HG02970 (cell line): ENCODE data around the gene EVI2A.

ENCODE experiments used
- ATAC-seq: cut with Tn5 transposase; IDR thresholded peaks from one replicate; pipeline ENCODE4 v1.9.1; 2021; ENCODE audit warnings: mild to moderate bottlenecking, moderate library complexity, moderate number of reproducible peaks; ENCODE audit not compliant: unreplicated experiment, low FRiP score

EVI2A gene

DNA sequence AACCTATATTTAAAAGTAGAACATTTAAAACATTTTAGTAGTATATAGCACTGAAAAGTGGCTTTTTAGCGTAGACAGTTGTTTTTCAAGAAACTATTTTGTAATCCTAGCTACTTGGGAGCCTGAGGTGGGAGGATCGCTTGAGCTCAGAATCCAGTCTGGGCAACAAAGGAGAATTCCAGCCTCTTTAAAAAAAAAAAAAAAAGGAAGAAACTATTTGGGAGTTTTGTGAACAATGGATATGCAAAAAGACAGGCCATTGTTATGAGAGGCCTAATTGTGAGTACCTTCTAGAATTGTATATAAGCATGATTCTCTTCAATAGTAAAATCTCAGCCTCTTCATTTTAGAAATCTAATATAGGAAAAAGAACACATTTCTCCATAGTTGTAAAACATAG is 42.0 kb downstream of the EVI2A start:
- ATAC-seq = no peak

DNA sequence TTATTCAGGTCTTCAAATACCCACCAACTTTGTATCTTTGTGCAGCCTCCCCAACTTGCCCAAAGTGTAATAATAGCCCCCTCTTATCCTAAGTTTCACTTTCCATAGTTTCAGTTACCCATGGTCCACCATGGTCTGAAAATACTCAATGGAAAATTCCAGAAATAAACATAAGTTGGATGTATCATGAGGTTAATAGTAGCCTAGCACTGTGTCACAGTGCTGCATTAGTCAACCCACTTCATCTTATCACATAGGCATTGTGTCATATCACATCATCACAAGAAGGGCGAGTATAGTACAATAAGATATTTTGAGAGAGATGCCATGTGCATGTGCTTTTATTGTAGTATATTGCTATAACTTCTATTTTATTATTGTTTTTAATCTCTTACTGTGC is 46.3 kb downstream of the EVI2A start:
- ATAC-seq = no peak

DNA sequence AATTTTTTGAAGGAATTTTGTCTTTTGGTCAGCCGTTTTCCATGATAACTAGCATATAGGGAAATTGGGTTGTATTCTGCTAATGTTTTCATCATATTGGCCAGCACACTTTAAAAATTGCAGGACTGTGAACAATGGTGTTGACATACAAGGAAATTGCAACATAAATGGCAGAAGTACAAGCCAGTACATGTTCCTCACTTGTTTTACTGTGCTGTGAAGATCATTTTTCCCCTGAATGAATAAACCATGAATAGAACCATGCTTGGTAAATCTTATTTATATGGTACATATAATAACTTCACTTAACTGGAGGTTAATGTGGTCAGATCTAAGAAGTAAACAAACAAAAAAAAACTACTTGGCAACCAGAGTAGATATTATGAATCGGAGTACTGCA is 47.2 kb downstream of the EVI2A start:
- ATAC-seq = no peak

DNA sequence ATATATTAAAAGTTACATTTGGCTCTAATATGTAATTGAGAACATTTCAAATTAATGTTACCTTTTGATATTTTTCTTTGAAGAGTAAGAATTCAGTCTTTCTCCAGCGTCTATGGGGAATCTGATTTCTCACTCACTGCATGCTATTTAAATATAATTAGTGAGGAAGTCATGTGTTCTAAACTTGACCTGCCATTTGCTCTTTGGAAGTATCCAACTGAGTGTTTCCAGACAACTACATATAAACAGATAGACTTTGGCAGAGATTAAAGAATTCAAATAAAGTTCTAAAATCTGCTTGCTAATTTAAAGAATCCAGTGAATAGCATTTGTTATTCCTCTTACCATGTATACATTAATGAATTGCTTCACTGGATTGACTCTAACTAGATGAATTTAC is 47.9 kb downstream of the EVI2A start:
- no peak for ATAC-seq

DNA sequence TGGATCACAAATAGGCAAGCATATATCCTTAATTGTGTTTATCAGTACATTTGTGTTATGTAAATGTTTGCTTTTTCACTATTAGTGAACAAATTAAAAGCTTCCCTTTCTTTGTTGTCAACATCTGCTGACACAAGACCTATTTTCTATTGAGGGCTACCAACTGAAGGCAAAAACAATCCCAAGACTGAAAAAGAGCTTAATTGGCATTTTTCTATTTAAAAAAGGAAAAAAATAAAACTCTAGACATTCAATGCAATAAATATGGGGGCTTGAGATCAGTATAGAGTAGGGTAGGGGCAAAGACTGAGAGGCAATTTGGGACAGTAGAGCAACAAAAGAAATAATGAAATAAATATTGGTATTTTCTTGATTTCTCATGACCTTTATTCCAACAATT is 48.6 kb downstream of the EVI2A start:
- no peak for ATAC-seq

DNA sequence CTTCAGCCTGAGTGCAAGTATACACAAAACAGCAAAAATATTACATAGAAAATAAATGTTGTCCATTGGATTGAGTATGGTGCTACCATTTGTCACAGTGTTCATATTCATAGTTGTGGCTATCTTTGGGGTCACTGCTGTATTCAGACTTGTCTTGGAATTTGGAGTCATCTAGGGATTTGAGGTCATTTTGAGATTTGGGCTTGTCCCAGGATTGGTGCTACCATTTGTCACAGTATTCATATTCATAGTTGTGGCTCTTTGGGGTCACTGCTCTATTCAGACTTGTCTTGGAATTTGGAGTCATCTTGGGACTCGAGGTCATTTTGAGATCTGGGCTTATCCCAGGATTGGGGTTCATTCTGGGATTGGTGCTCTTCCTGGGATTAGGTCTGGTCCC is 49.2 kb downstream of the EVI2A start:
- ATAC-seq = no peak

DNA sequence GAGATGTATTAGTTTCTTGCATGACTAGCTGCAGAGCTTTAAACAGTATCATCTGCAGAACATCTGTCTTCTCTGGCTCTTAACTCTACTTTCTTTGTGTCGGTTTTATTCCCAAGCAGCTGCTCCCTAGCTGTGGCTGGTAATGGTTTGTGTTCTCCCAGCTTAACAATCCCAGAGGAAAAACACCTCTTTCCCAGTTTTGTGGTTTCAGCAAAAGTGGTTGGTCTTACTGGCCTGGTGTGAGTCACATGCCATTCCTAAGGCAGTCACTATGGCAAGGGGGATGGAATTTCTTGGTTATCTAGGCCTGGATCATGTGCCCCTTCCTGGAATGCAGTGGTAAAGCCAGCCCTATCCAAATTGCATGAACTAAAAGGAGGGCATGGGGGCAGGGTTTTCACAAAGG is 51.8 kb downstream of the EVI2A start:
- no peak for ATAC-seq

DNA sequence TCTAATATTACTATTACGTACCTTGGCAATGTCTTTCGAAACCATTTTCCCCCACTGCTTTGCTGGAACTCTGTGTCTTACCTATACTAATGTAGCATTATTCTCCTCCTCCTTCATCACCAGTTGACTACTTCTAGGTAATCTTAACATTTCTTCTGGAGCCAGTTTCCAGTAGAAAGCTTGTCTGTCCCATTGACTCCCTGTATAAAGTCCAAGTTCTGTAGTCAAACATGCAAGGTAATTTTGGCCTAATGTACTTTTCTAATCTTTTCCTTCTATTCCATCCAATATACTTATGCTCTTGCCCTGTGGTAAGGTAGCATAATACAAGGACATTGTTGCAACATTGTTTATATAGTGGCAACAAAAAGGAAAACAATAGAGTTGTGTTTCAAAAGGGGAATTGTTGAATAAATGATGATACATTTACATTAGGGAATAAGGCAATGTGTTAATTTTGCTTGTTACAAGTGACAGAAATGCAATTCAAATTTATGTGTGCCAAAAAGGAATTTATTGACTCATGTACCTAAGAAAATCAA is 52.3 kb downstream of the EVI2A start:
- ATAC-seq = no peak
